GM12801 (cell line): Measurements from ENCODE around the gene SPRED3.

Experiments used
- CTCF ChIP-seq: IDR thresholded peaks from one replicate; pipeline ENCODE4 v1.5.1; 2011; ENCODE audit warnings: control low read depth; ENCODE audit not compliant: insufficient read length; ENCODE audit errors: extremely low read depth

SPRED3 gene

GRCh38 chr19:38388349-38389100 lies at the start of gene SPRED3:
SPRED3 (plus strand) TSS chr19:38388697; CDS start chr19:38390303, 1,606 bp downstream.
- no peak for TF ChIP-seq CTCF

- no peak for TF ChIP-seq CTCF
These were observed 47.6 kb upstream of the SPRED3 start for GRCh38 chr19:38340927-38341326.

- no peak for TF ChIP-seq CTCF
These were observed 41.7 kb upstream of the SPRED3 start for GRCh38 chr19:38346837-38347236.

GRCh38 chr19:38350883-38351282 lies 37.6 kb upstream of the SPRED3 start:
- TF ChIP-seq CTCF, result no peak

- TF ChIP-seq CTCF, result no peak
These were observed 36.6 kb upstream of the SPRED3 start for GRCh38 chr19:38351865-38352395.

GRCh38 chr19:38352611-38353010 lies 35.9 kb upstream of the SPRED3 start:
- TF ChIP-seq CTCF, result no peak

GRCh38 chr19:38355728-38356725 lies 32.5 kb upstream of the SPRED3 start:
- no peak for TF ChIP-seq CTCF
